Umbilical cord (tissue), 2 donors: ENCODE measurements around the gene KCNK16. TPM values are rescaled to one million over a fixed set of nuclear protein-coding genes. Genes with fewer than 3 reads are reported as not detected.

ENCODE experiments used
- DNase-seq: peaks from one replicate; pipeline ENCODE4 v3.0.0-alpha.2; 2015; ENCODE audit warnings: low spot score
- total RNA-seq: library from RNA; depleted of rRNA; stranded (reverse); fragments of >200 nt; gene quantifications from one replicate; pipeline ENCODE4 v1.2.3, GENCODE V29; 2014; ENCODE audit warnings: low replicate concordance; ENCODE audit not compliant: insufficient read depth

KCNK16 gene
- total RNA-seq, 1 donor from 2014 or later, result not detected

DNA sequence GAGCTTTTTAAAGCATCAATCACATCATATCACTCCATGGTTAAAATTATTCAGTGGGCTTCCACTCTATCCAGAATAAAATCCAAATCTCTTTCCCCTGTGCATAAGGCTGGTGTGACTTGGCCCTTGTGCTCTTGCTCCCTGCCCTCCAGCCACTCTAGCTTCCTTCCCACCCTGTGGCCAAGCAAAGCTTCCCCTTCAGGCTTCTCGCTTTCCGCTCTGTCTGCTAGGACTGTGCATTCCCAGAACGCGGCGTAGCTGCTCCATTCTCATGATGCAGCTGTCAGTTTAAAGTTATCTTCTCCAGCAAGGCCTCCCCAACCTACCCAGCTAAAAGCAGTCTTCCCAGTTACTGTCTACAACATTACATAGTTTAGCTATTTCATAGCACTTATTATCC lies 19.4 kb upstream of the KCNK16 start:
- no peak for DNase-seq

DNA sequence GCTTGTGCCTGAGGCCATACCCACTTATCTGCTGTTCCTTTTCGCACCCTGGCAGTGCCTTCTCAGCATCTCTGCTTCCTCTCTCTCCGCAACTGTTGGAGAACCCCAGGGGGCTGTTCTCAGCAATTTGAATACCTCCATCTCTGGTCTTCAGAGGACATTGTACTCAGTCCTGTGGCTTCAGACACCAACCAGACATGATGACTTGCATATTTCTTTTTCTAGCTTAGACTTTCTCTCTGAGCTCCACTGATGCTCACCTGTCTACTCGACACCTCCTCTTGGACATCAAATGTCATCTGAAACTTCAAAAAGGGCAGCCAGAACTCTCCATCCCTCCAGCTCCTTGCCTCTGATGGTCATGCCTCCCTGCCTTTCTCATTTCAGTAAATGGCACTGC lies 18.9 kb upstream of the KCNK16 start:
- DNase-seq, result no peak

DNA sequence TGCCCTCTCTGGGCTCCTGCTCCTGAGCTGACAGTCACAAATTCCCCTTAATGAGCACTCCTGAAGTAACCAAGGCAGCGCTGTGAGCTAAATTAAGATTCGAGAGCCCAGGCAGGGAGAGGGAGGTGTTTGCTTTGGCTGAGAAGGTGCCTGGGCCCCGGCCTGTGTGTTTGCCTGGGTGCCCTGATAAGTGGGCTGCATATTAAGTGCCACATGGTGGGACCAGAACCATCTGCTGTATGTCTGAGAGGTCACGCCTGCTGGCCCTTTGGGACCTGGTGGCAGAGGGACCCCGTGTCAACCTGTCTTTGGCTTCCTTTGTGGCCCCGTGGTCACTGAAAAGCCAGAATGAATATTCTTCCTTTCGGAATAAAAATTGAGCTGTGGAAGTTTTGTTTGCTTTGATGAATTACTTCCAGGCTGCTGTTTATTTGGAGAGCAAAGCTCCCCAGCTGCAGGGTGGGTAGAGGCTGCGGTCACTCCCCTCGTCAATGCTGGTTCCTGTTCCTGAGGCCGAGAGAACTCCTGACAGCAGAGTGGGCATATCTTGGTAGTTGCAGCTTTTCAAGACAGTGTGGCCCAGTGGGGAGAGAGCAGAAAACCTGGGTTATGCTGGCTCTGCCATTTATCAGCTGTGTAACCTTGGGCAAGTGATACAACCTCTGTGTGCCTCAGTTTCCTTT lies 17.5 kb upstream of the KCNK16 start:
- no peak for DNase-seq

DNA sequence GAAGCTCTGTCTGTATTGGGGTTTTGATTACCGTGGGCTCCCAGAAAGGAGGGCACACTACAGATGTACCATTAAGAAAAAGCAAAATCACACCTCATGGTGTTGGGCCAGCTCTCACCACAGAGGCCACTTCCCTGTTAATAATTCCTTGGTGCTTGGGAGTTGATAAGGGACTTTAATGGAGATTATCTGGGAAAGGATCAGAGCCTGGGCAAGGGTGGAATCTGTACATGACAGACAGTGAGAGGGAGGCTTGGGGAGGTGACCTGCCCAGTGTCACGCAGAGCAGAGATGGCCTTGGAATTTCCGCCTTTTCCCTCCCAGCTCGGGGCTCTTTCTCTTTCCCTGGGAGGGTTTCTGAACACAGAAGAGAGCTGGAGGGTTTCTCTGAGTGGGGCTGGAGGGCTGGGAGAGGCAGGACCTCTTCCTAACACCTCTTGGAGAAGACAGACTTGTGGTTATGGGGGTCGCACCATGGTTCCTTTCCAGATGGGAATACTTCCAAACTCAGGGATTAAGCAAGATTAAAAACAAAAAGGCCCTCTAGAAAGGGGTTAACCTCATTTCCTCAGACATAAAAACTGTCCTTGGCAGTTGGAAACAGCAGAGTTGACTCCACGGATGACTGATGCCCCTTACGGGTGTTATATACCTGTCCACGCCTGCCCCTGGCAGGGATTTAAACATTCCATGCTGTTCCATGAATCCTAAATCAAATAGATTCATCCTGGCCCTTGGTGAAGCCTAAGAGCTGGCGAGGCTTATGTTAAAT lies 16.8 kb upstream of the KCNK16 start:
- DNase-seq, result no peak

DNA sequence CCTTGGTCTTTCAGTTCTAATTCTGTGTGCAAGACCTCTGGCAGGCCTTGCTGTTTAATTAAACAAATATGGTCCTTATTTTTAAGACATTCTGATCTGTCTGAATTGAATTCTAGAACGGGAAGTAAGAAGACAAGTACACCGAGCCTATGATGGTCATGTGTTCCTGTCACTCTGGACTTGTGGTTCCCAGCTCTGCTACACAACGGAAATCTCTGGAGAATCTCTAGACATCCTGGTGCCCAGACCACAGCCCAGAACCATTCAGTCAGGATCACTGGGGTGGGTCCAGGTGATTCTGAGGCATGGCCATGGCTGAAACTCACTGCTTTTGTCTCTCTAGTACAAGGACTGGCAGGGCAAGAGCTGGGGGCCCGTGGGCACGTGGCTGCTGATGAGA lies 15.9 kb upstream of the KCNK16 start:
- DNase-seq, result no peak

DNA sequence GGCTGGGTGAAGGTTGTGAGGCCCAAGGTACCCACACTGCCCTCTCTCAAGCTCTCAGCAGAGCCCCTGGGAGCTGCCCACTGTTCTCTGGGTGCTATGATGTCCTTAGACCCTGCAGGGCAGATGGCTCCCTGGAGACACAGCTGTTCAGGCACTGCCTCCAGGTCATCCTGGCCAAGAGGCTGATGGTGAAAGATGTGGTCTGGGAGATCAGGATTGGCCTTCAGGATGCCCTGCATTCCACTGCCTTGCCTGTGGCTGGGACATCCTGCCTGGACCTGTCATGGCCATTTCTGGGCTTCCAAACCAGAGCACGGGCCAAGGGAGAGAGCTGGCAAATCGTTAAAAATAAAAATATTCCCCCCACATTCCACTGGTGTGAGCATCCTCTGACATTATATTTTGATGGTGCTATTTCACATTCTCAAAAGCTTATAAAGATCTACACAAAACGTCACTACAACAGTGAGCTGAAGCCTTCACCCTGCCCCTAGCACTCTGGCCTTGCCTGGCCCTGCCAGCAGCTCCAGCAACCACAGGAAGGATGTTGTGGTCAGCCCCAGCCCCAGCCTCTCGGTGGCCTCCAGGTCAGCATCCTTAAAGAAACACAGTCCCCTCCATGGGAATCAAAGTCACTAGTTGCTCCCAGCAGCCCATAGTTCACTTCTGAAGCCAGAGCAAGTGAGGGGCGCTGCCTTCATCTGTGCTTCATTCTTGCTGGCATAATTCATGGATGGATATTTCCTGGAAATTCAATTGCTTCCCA lies 13.5 kb upstream of the KCNK16 start:
- no peak for DNase-seq

DNA sequence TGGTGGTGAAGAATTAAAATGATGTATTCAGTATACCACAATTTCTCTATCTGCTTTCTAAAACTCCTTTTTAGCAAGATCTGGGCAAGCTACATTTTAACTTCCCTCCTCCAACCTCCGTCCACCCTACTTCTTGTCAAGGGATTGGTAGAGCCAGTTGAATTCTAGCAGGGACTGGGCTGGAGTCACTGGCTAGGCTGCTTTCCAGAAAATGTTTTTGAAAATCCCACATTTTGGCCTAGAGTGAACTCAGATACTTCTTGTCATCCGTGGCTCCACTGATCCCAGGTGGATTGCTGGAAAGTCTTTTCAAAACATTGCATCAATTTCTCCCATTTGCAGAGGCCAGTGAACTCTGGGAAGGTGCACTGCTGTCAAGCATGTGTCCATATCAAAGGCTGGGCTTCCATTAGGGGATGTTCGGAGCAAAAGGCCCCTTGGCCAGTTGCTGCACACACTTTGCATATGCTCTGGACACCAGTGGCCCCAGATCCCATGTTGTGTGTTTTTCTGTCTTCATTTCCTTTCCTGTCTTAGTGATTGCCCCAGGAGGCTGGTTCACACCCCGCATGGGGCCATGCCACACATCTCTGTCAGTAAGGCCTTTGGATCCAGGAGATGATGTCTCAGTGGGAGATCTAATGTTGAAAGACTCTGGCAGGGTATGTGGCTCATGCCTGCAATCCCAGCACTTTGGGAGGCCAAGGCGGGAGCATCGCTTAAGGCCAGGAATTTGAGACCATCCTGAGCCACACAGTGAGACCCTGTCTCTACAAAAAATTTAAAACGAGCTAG lies 11.3 kb upstream of the KCNK16 start:
- no peak for DNase-seq

DNA sequence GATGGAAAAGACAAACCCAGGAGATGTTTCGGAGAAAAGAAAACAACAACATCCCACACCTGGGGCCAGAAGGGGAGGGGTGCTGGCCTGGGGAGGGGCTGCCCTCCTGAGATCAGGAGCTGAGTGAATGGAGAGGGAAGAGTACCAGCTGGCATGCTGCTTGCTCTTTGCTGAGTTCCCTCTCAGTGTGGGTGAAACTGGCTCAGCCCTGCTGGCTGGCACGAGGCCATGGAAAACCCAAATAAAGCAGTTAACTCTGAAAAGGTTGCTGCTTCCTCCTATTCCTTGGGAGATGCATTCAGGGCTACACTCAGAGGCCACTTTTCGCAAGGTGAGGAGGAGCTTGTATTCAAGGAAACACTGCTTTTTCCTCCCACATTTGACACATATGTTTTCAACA lies 8.0 kb upstream of the KCNK16 start:
- no peak for DNase-seq

DNA sequence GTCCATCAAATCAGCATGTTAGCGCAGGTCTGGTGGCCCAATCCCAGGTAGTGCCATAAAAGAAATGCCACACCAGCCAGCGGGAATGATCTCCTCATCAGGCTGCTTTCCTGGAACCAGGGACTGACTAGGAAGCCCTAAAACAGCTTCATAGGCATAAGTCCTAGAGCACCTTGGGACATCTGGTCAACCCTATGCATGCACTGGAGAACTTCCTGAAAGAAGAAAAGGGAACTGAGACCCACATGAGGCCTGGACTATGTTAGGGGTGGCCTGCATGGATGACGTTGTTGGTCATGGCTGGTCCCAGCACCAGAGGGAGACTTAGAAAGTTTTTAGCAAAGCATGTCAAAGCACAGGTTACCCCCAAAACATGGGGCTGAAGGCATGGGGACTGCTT lies 7.6 kb upstream of the KCNK16 start:
- peak; percentile 24 for DNase-seq

DNA sequence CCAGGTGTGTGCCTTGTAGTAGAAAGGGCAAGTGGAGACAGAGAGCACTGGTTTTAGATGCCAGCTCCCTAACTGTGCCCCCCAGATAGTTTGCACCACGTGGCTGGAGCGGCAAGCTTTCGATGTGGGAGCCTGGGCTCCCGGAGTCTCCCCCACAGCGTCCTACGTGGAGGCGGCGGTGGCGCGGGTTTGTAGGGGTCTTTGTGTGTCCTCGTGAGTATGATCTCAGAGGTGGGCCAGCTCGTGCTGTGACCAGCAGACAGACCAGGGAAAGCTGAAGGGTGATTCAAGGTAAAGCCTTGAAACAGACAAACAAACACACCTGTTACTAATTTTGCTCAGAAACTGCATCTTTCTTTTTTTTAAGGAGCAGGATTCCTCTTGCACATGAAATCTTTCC lies 5.6 kb upstream of the KCNK16 start:
- DNase-seq, result no peak

DNA sequence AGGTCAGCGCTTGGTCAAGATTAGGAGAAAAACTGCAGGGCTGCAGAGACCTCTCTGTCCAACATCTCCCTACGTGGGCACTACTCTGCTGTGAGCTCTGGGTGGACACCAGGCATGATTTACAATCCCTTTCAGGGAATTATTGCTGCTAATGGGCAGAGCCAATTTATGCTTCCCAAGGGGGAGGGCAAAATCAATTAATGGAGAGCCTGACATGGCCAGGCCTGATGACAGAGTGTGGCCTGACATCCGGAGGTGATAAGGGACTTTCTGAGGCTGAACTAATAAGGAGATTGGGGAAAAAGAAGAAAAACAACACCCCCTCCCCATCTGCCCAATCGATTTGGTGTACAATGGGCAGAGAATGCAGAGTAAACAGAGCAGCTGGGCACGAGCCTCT lies 5.0 kb upstream of the KCNK16 start:
- no peak for DNase-seq

DNA sequence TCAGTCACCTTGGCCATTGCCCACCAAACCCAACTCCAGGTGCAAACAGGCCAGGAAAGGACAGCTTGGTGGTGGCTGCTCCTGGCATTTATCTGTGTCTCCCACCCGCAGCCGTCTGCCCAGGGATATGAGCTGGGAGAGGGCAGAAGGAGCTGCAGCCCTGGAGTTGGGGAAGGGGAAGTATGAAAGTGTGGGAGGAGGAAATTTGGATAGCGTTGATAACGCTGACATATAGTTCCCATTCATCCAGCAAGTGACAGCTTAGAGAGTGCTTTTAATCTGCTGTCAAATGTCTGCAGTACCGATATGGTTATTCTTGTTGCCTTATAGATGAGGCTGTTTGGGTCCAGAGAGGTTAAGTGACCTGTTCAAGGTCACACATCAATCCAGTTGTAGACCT lies 741 bp downstream of the KCNK16 start:
- no peak for DNase-seq

DNA sequence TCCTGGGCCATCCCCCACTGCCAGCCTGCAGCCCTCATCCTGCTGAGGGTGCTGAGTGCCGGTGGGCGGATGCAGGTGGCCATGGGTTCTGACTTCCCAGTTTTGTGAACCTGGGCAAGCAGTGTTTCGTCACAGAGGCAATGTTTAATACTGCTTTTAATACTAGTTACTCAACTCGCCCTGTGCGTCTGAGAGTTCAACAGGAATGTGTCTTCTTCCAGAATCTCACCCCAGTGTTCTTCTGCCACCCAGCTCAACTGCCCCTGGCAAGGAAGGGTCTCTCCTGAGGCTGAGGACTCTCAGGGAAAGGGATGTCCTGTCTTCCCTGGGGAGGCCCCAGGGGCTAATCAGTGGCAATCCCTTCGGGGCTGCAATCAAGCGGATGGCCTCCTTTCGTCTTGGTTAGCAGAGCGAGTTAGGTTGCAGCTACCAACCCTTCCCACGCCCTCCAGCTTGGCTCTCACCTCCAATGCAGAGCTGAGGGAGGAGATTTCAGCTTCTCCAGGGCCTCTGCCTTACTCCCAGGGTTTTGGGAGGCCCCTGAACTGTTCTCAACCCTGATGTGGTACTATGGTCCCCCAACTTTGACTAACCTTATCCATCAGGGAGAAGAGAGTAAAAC lies 2.0 kb downstream of the KCNK16 start:
- no peak for DNase-seq

DNA sequence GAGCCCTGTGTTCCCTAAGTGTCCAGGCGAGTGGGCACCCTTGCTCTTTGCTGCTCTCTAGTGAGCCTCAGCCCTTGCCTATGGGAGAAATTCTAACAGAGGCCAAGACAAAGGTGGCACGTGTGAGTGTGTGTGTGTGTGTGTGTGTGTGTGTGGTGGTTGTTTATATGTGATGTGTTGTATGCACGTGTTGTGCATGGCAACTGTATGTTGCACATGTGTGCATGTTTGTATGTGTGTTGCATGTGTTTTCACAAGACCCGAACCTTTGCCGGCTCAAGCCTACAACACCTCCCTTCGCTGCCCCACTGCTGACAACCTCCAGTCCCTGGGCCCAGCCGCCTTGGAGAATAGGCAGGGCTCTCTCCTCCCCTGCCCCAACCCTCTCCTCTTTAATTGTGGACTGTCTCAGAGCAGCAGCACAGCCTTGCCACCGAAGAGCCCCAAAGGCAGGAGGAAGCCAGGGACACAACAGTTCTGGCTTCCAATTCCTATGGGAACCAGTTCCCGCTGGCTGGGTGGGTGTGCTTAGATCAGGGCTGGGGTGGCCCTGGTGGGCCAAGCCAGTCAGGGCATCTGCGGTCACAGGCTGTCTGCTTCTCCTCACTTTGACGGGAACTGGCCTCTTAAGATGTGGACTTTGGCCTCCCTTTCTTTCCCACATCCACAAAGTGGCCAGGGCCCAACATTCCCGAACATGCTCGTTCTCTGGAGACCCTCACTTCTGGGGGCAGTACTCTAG lies 2.7 kb downstream of the KCNK16 start:
- DNase-seq, result no peak

DNA sequence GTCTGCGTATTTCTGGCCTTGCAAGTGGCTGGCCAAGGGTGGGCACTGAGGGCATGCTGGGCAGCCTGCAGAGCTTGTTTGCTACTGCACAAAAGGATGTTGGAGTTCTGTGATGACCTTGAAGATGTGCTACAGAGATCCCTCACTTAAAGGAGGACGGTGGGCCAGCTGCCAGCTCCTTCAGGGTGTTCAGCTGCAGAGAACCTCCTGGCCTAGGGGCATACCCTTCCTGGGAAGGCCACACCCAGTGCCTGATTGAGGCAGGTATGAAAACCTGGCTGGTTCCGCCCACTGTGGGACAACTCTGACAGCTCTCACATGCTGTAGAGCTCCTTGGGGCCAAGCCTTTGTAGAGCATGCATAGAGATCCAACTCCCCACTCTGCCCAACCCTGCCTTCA lies 5.2 kb downstream of the KCNK16 start:
- DNase-seq, result no peak

DNA sequence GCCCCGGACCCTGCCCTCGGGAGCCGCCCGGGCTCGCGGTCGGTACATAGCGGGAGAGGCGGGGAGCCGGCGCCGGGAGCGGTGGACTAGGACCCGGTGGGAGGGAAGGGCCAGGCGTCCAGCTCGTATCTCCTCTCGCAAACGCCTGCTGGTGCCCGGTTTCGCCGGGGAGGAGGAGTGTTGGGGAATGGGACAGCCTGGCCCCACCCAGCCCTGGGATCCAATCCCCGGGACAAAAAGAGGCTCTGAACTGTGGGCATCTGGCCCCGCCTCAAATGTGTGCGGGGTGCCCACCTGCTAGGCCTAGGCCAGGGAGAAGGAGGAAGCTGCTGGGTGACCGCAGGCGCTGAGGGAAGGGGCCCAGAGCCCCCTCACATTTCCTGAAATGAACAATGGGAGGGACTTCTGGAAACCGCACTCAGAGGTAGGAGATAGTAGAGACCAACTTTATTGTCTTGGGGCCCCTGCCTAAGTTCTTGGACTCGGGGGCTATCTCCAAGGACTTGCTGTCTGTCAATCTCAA lies 8.2 kb downstream of the KCNK16 start, which contains the start of gene KCNK17:
TSS of gene KCNK17 (minus strand) at position 147 of the 523 bp plus-strand sequence. CDS start at position 48, 99 bp downstream.
- no peak for DNase-seq

DNA sequence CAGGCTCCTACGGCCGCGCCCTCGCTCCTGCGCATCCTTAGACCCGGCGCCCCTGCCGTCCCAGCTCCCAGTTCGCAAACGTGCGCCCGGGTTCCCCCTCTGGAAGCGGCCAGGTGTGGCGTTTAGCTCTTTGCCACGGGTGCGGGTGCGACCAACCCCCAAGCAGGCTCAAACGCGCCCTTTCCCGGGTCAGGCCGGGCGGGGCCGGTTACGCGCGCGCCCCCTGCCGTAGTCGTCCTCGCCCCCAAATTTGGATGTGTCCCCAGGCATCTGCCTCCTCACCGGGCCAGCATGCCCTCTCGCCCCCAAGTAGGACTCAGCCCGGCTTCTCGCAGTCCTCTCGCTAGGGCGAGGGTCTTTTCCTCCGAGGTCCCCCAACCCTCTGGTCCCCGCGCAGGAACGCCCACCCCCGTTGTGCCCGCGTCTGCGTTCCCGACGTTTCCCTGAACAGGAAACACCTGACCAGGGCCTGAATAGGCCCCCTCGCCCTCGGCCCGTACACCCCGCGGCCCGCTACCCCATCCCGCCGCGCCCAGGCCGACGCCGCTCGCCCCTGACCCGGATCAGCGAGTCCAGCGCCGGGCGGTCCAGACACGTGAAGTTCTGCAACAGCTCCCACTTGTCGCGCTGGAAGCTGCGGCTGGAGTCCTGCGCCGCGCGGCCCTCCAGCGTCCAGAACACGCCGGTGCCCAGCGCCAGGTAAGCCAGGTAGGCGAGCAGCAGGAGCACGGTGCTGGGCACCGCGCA lies 8.8 kb downstream of the KCNK16 start:
- DNase-seq, result no peak

DNA sequence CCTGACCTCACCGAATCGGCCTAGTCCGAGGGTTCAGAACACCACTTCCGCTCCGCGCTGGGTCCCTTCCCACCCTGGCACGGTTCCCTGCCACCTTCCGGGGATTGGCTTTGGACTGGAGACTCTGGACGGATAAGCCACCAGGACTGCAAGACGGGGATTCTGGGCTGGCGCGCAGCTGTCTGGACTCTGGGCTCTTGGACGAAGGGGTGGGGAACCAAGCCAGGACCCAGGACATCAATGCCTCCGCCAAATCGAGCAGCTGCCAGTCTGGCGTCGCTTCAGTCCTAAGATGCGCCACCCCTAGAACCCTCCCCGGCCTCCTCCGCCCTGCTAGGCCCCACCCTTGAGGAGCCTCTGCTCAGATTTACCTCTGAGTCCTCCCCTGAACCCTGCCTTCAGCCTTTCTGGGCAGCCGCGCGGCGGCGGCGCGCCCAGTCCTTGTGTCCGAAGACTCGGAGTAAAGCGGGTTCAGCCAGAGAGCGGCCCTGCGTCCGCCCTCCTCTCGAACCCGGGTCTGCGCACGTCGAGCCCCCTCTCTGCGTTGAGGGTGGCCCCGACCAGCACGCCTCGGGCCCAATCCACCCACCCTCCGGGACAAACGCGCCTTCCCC lies 9.5 kb downstream of the KCNK16 start:
- no peak for DNase-seq

DNA sequence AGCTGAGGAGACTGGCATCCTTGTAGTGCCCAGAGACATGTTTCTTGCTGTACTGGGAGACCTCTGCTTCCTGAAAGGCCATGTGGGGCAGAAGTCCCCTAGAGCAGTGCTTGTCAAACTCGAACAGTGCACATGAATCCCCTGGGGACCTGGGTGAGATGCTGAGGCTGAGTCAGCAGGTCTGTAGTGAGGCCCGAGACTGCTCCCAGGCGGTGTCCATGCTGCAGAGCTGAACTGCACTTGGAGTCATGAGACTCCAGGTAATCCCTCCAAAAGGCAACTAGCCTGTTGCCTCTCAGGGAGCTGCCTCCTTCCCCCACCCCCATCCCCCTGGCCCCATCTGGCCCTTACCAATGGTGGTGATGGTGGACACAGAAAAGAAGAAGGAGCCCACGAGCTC lies 12.0 kb downstream of the KCNK16 start:
- DNase-seq, result no peak
